ENCODE results near the gene OPRM1. TPM values are rescaled to one million over a fixed set of nuclear protein-coding genes. Genes with fewer than 3 reads are reported as not detected.
"Not testable (repeated sequence)": the region's sequence is repeated elsewhere in the genome, so short reads cannot be mapped to it uniquely, and the experiment has no call there.

Gene OPRM1
- total RNA-seq, 1 donor from 2014 or later = not detected

- Mint-ChIP-seq H3K9me3 (ENCODE audit: unreplicated experiment) (no peaks in the 10 kb centered on the region), H3K27me3 (ENCODE audit: unreplicated experiment) (no peaks in the 10 kb centered on the region), H3K4me1 (ENCODE audit: unreplicated experiment) (peaks cover 12% of the 10 kb centered on the region), H3K4me3 (ENCODE audit: unreplicated experiment) (no peak overlapping the region), H3K36me3 (ENCODE audit: unreplicated experiment) (peaks cover 1% of the 10 kb centered on the region), H3K27ac (ENCODE audit: unreplicated experiment) (peak overlapping the region; percentile 58)
- TF ChIP-seq CTCF (IDR thresholded peaks at IDR 0.05) = no peak
- DNase-seq (ENCODE audit: extremely low spot score, unreplicated experiment) = no peak
These were observed 158.3 kb downstream of the OPRM1 start for GRCh38 chr6:154197196-154197860.

GRCh38 chr6:154201688-154202087 is 162.6 kb downstream of the OPRM1 start:
- H3K36me3 Mint-ChIP-seq (ENCODE audit: unreplicated experiment); DNase-seq (ENCODE audit: extremely low spot score, unreplicated experiment); H3K27ac Mint-ChIP-seq (ENCODE audit: unreplicated experiment); H3K9me3 Mint-ChIP-seq (ENCODE audit: unreplicated experiment); H3K4me3 Mint-ChIP-seq (ENCODE audit: unreplicated experiment); H3K27me3 Mint-ChIP-seq (ENCODE audit: unreplicated experiment): not testable (repeated sequence)
- H3K4me1 Mint-ChIP-seq (ENCODE audit: unreplicated experiment) = peaks cover 12% of the 10 kb centered on the region

- no peaks in the 10 kb centered on the region for H3K36me3 Mint-ChIP-seq (ENCODE audit: unreplicated experiment)
- DNase-seq (ENCODE audit: extremely low spot score, unreplicated experiment) = no peak
- peaks cover 3% of the 10 kb centered on the region for H3K9me3 Mint-ChIP-seq (ENCODE audit: unreplicated experiment)
- TF ChIP-seq CTCF (IDR thresholded peaks at IDR 0.05) = no peak
- H3K27ac Mint-ChIP-seq (ENCODE audit: unreplicated experiment) = no peak overlapping the region
- H3K27me3 Mint-ChIP-seq (ENCODE audit: unreplicated experiment) = peaks cover 4% of the 10 kb centered on the region
- H3K4me3 Mint-ChIP-seq (ENCODE audit: unreplicated experiment) = no peak overlapping the region
- H3K4me1 Mint-ChIP-seq (ENCODE audit: unreplicated experiment) = peaks cover 6% of the 10 kb centered on the region
These were observed 163.3 kb downstream of the OPRM1 start for GRCh38 chr6:154202339-154202738.

GRCh38 chr6:154202958-154203357 is 163.9 kb downstream of the OPRM1 start:
- TF ChIP-seq CTCF (IDR thresholded peaks at IDR 0.05) = no peak
- Mint-ChIP-seq H3K4me1 (ENCODE audit: unreplicated experiment) (peaks cover under 1% of the 10 kb centered on the region), H3K27ac (ENCODE audit: unreplicated experiment) (no peak overlapping the region), H3K4me3 (ENCODE audit: unreplicated experiment) (no peak overlapping the region), H3K9me3 (ENCODE audit: unreplicated experiment) (peaks cover 3% of the 10 kb centered on the region), H3K36me3 (ENCODE audit: unreplicated experiment) (no peaks in the 10 kb centered on the region), H3K27me3 (ENCODE audit: unreplicated experiment) (peaks cover 4% of the 10 kb centered on the region)
- no peak for DNase-seq (ENCODE audit: extremely low spot score, unreplicated experiment)

- H3K27me3 Mint-ChIP-seq (ENCODE audit: unreplicated experiment) = peaks cover 4% of the 10 kb centered on the region
- peaks cover 3% of the 10 kb centered on the region for H3K9me3 Mint-ChIP-seq (ENCODE audit: unreplicated experiment)
- TF ChIP-seq CTCF (IDR thresholded peaks at IDR 0.05) = no peak
- H3K27ac Mint-ChIP-seq (ENCODE audit: unreplicated experiment) = no peak overlapping the region
- no peaks in the 10 kb centered on the region for H3K36me3 Mint-ChIP-seq (ENCODE audit: unreplicated experiment)
- no peaks in the 10 kb centered on the region for H3K4me1 Mint-ChIP-seq (ENCODE audit: unreplicated experiment)
- no peak overlapping the region for H3K4me3 Mint-ChIP-seq (ENCODE audit: unreplicated experiment)
- DNase-seq (ENCODE audit: extremely low spot score, unreplicated experiment) = no peak
These were observed 167.1 kb downstream of the OPRM1 start for GRCh38 chr6:154206141-154206540.
